Astrocyte of the spinal cord (primary cell): ENCODE measurements around the gene P3H2.

Experiments used
- DNase-seq: peaks from one replicate; pipeline ENCODE4 v3.0.0; 2011; ENCODE audit warnings: low read depth, low spot score
- H3K4me3 ChIP-seq: 2 replicates; pipeline ENCODE4 v1.5.1; 2011; ENCODE audit warnings: low read depth, mild to moderate bottlenecking, low read length, moderate library complexity
- CTCF ChIP-seq: IDR thresholded peaks from 2 replicates; pipeline ENCODE4 v1.5.1; 2012; ENCODE audit warnings: low read depth, mild to moderate bottlenecking, low read length, inconsistent platforms
- in situ Hi-C: cut with HindIII; loops from 2 replicates; pipeline ENCODE4 v1.10.0; 2017; ENCODE audit warnings: low sequenced_read_pairs

Gene P3H2

GRCh38 chr3:190004656-190005055 lies 116.0 kb downstream of the P3H2 start:
- in situ Hi-C loops, result no loop called here
- no peak overlapping the region for H3K4me3 ChIP-seq
- no peak for DNase-seq
- TF ChIP-seq CTCF, result no peak

- peak; percentile 76 for DNase-seq
Measured at GRCh38 chr3:190003681-190004123, 117.0 kb downstream of the P3H2 start.

GRCh38 chr3:190003068-190003467 lies 117.6 kb downstream of the P3H2 start:
- H3K4me3 ChIP-seq, result no peak overlapping the region
- no peak for DNase-seq
- in situ Hi-C loops, result no loop called here
- no peak for TF ChIP-seq CTCF

More at GRCh38 chr3:190003681-190004123, 117.0 kb downstream of the P3H2 start:
- in situ Hi-C loops, result no loop called here
- no peak for TF ChIP-seq CTCF
- H3K4me3 ChIP-seq, result no peak overlapping the region

GRCh38 chr3:190001426-190001825 lies 119.3 kb downstream of the P3H2 start:
- DNase-seq, result peak; percentile 40
- in situ Hi-C loops, result no loop called here
- H3K4me3 ChIP-seq, result no peak overlapping the region
- TF ChIP-seq CTCF, result no peak

GRCh38 chr3:190000861-190001196 lies 119.9 kb downstream of the P3H2 start:
- no peak for DNase-seq
- in situ Hi-C loops, result no loop called here

GRCh38 chr3:190000187-190000860 lies 120.4 kb downstream of the P3H2 start:
- DNase-seq, result no peak
- in situ Hi-C loops, result no loop called here
- no peak overlapping the region for H3K4me3 ChIP-seq
- TF ChIP-seq CTCF, result no peak

More at GRCh38 chr3:190000861-190001196, 119.9 kb downstream of the P3H2 start:
- TF ChIP-seq CTCF, result no peak
- H3K4me3 ChIP-seq, result no peak overlapping the region
